Activated CD8-positive, alpha-beta memory T cell treated with anti-CD3 and anti-CD28 coated beads, Interleukin-2, amount 10 ng/mL, durations not matched to agents 7 days and 5 days (primary cell): ENCODE data around the gene RAB6B. TPM values are rescaled to one million over a fixed set of nuclear protein-coding genes. Genes with fewer than 3 reads are reported as not detected.

Source experiments
- ATAC-seq: fragments of 150-1000 bp; cut with Tn5 transposase; one replicate; pipeline ENCODE4 v1.10.0; 2021; ENCODE audit warnings: moderate library complexity
- CTCF ChIA-PET: fragments of 350-600 bp; sonication (Branson Sonifier 250); formaldehyde crosslinking; loops from one replicate; lab custom pipeline; 2021; ENCODE audit warnings: antibody characterized with exemption; lab: Charles Lee
- DNase-seq: peaks from one replicate; pipeline ENCODE4 v3.0.0-alpha.2; 2020
- H3K27ac Mint-ChIP-seq: one replicate; pipeline ENCODE4 v1.8.0; 2021; ENCODE audit warnings: mild to moderate bottlenecking, mixed read lengths
- H3K27me3 Mint-ChIP-seq: one replicate; pipeline ENCODE4 v1.8.0; 2021; ENCODE audit warnings: mixed read lengths
- H3K36me3 Mint-ChIP-seq: one replicate; pipeline ENCODE4 v1.8.0; 2021; ENCODE audit warnings: mild to moderate bottlenecking, mixed read lengths
- H3K4me1 Mint-ChIP-seq: one replicate; pipeline ENCODE4 v1.8.0; 2021; ENCODE audit warnings: mixed read lengths
- H3K4me3 Mint-ChIP-seq: one replicate; pipeline ENCODE4 v1.8.0; 2021; ENCODE audit warnings: mild to moderate bottlenecking, moderate library complexity, mixed read lengths
- H3K9me3 Mint-ChIP-seq: one replicate; pipeline ENCODE4 v1.8.0; 2022; ENCODE audit warnings: low read depth, mixed read lengths
- total RNA-seq, 2 experiments: library from RNA; stranded (reverse); gene quantifications; one replicate each; pipeline ENCODE4 v1.2.3, GENCODE V29; 2021

RAB6B gene
- total RNA-seq = 1 to 10 TPM; 1.0 to 1.3 TPM

DNA sequence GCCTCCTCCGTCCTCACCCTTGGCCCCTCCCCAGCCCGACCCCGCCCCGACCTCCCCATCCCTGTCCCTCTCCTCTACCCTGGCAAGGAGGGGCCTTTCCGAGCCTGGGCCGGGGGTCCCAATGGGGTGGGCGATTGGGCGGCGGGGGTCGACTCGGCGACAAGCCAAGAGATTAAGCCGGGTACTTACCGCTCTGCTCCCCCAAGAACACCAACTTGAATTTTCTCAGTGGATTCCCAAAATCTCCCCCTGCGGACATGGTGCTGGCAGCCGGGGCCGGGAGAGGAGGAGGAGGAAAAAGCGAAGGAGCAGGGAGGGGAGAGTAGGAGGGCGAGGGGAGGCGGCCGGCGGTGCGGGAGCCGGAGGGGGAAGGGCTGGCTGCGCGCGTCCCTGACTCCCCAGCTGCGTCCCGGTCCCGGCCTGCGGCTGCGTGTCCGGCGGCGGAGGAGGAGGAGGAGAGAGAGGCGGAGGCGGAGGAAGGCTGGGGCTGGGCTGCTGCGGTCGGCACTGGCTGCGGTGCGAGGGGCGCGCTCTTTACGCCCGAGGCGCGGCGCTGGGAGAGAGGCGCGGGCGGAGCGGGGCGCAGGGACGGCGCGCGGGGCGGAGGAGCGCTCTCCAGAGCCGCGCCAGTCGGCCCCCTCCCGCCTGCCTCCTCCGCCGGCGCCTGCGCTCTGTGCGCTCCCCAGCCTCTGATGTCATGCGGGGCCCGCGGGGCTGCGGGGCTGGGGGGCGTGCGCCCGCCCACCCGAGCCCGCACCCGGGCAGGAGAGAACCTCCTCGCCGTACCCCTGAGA lies at the start of gene RAB6B:
TSS of gene RAB6B (minus strand) at position 675 of the 794 bp plus-strand sequence. CDS start at position 259, 416 bp downstream.
- CTCF ChIA-PET = interaction anchor here (1.4 kb wide), 1 partner anchor 75 kb away, joined by 3 read pairs; no protein-coding TSS in a partner anchor
- Mint-ChIP-seq H3K4me3 (peak within 1 kb of the TSS; percentile 59), H3K27ac (no peak within 1 kb of the TSS), H3K9me3 (no peaks in the 10 kb centered on the region), H3K36me3 (no peaks in the 10 kb centered on the region), H3K27me3 (peaks cover 68% of the 10 kb centered on the region), H3K4me1 (peaks cover 2% of the 10 kb centered on the region)
- ATAC-seq (peak; percentile 85), DNase-seq (no peak)

- no peak overlapping the region for H3K4me3 Mint-ChIP-seq
- H3K9me3 Mint-ChIP-seq = no peaks in the 10 kb centered on the region
- H3K36me3 Mint-ChIP-seq = no peaks in the 10 kb centered on the region
- no peak overlapping the region for H3K27ac Mint-ChIP-seq
- DNase-seq (no peak), ATAC-seq (no peak)
- CTCF ChIA-PET = interaction anchor here (1.5 kb wide), 1 partner anchor 16 kb away, joined by 3 read pairs; no protein-coding TSS in a partner anchor
- no peaks in the 10 kb centered on the region for H3K27me3 Mint-ChIP-seq
- peaks cover 15% of the 10 kb centered on the region for H3K4me1 Mint-ChIP-seq
Measured at GRCh38 chr3:133944641-133945380, 49.1 kb upstream of the RAB6B start.

- Mint-ChIP-seq H3K27me3 (no peaks in the 10 kb centered on the region), H3K27ac (no peak overlapping the region), H3K36me3 (no peaks in the 10 kb centered on the region), H3K9me3 (no peaks in the 10 kb centered on the region), H3K4me1 (peaks cover 15% of the 10 kb centered on the region), H3K4me3 (no peak overlapping the region)
- CTCF ChIA-PET = interaction anchor here (1.5 kb wide), 1 partner anchor 16 kb away, joined by 3 read pairs; no protein-coding TSS in a partner anchor
- ATAC-seq (no peak), DNase-seq (no peak)
Measured at GRCh38 chr3:133944181-133944580, 48.5 kb upstream of the RAB6B start.

DNA sequence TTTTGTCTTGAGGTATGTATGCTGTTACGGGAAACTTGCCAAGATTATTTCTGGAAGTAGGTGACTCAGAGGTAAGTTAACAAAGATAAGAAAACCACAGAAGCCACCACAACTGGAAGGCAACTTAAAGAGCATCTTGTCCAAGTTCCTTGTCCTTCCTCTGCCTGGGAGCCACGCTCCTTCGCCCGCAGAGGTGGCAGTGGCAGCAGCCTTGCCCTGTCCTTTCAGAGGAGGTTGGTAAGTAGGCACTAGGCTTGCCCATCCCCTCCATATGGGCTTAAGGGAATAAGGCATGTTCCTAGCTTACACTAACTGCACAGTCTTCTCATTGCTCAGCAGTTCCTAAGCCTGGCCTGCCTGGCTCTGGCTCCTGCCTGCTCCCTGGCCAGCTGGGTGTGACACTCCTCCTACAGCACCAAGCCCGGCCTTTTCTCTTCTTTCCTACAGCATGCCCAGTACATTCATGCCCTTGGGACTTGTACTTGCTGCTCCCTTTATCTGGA lies 48.0 kb upstream of the RAB6B start:
- CTCF ChIA-PET = interaction anchor here (1.5 kb wide), 1 partner anchor 15 kb away, joined by 3 read pairs; no protein-coding TSS in a partner anchor
- H3K9me3 Mint-ChIP-seq = no peaks in the 10 kb centered on the region
- H3K27ac Mint-ChIP-seq = no peak overlapping the region
- H3K4me3 Mint-ChIP-seq = no peak overlapping the region
- ATAC-seq = no peak
- H3K27me3 Mint-ChIP-seq = no peaks in the 10 kb centered on the region
- H3K36me3 Mint-ChIP-seq = no peaks in the 10 kb centered on the region
- no peak for DNase-seq
- peaks cover 15% of the 10 kb centered on the region for H3K4me1 Mint-ChIP-seq

DNA sequence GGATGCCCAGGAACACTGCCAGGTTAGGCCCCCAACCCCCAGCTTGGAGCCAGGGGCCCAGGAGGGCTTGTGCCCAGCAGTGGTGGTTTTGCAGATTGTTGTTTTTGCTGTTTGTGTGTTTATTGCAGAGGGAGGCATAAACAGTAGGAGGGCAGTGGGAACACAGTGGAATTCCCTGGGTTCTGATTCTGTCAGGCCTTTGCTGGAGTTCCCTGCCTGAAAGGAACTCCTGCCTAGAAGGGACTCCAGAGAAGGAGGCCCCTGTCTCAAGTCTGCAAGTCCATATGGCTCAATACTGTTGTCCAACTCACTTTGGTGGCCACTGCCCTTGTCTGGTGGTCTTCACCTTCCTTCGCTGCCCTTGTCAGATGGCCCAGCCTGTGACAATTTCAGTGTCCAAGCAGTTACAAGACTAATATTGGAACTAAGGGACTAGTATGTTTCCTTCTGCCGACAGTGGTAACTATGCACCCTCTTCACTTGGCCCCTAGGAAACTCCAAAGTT lies 47.4 kb upstream of the RAB6B start:
- Mint-ChIP-seq H3K4me3 (no peak overlapping the region), H3K9me3 (no peaks in the 10 kb centered on the region), H3K36me3 (no peaks in the 10 kb centered on the region), H3K27me3 (no peaks in the 10 kb centered on the region), H3K4me1 (peaks cover 15% of the 10 kb centered on the region), H3K27ac (no peak overlapping the region)
- CTCF ChIA-PET = interaction anchor here (1.5 kb wide), 1 partner anchor 15 kb away, joined by 3 read pairs; no protein-coding TSS in a partner anchor
- no peak for DNase-seq
- ATAC-seq = no peak

GRCh38 chr3:133941415-133941821 lies 45.7 kb upstream of the RAB6B start:
- Mint-ChIP-seq H3K36me3 (no peaks in the 10 kb centered on the region), H3K9me3 (no peaks in the 10 kb centered on the region), H3K27ac (no peak overlapping the region), H3K4me1 (peaks cover 13% of the 10 kb centered on the region), H3K27me3 (no peaks in the 10 kb centered on the region), H3K4me3 (no peak overlapping the region)
- DNase-seq (no peak), ATAC-seq (no peak)
- CTCF ChIA-PET = no interaction called here

GRCh38 chr3:133940536-133940935 lies 44.9 kb upstream of the RAB6B start:
- Mint-ChIP-seq H3K27ac (no peak overlapping the region), H3K4me3 (no peak overlapping the region), H3K9me3 (no peaks in the 10 kb centered on the region), H3K4me1 (peaks cover 11% of the 10 kb centered on the region), H3K27me3 (no peaks in the 10 kb centered on the region), H3K36me3 (no peaks in the 10 kb centered on the region)
- ATAC-seq (no peak), DNase-seq (no peak)
- CTCF ChIA-PET = no interaction called here

DNA sequence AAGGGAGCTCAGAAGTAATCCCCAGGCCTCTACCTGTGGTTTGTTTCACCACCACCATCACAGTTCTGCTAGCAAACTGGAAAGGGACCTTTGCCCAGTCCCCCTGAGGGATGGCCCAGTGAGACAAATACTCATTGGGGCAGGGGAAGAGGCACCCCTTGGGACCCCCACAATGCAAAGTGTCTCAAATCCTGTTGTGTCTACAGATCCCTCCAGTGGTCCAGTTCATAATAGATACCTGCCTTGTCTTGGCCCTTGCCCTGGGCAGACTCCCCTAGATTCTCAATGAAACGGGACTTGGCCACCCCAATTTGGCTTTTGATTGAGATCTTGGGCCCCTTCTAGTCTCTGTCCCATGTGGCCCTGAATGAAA lies 43.8 kb upstream of the RAB6B start:
- ATAC-seq (no peak), DNase-seq (no peak)
- H3K27ac Mint-ChIP-seq = no peak overlapping the region
- CTCF ChIA-PET = interaction anchor here (0.6 to 1.4 kb wide), 2 partner anchors 11 to 132 kb away, joined by 3 to 4 read pairs; no protein-coding TSS in a partner anchor
- H3K27me3 Mint-ChIP-seq = no peaks in the 10 kb centered on the region
- no peak overlapping the region for H3K4me3 Mint-ChIP-seq
- H3K36me3 Mint-ChIP-seq = no peaks in the 10 kb centered on the region
- H3K4me1 Mint-ChIP-seq = peaks cover 11% of the 10 kb centered on the region
- H3K9me3 Mint-ChIP-seq = no peaks in the 10 kb centered on the region

DNA sequence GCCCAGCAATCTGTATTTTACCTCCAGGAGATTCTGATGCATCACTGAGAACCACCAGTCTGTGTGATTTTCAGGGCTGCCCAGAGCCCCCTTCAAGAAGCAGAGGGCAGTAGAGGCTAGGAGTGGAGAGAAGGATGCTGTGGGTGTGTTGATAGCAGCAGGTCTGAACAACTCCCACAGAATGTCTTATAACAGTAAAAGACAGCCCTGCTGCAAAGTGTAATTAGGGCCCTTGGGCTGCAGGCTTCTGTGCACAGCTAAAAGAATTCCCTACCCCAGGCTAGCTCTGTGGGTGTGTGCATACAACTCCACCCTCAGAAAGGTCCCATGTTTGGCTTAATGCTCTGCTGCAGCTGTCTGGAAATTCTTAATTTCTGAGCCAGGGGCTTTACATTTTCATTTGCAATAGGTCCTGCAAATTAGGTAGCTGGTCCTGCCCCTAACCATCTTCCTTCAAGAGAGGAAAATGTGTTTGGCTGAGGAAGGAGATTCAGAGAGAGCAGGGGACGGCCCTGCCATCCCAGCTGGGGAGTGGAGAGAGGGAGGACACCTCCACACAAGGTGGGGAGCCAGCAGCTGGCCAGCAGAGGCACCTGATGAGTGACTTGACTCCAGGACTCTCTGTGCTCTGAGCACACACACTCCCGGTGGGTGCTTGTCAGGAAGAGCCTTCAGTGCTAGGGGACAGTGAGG lies 43.2 kb upstream of the RAB6B start:
- DNase-seq (no peak), ATAC-seq (no peak)
- H3K27me3 Mint-ChIP-seq = no peaks in the 10 kb centered on the region
- peaks cover 11% of the 10 kb centered on the region for H3K4me1 Mint-ChIP-seq
- H3K36me3 Mint-ChIP-seq = no peaks in the 10 kb centered on the region
- no peaks in the 10 kb centered on the region for H3K9me3 Mint-ChIP-seq
- no peak overlapping the region for H3K4me3 Mint-ChIP-seq
- CTCF ChIA-PET = interaction anchor here (0.6 to 1.4 kb wide), 2 partner anchors 11 to 132 kb away, joined by 3 to 4 read pairs; no protein-coding TSS in a partner anchor
- H3K27ac Mint-ChIP-seq = no peak overlapping the region

DNA sequence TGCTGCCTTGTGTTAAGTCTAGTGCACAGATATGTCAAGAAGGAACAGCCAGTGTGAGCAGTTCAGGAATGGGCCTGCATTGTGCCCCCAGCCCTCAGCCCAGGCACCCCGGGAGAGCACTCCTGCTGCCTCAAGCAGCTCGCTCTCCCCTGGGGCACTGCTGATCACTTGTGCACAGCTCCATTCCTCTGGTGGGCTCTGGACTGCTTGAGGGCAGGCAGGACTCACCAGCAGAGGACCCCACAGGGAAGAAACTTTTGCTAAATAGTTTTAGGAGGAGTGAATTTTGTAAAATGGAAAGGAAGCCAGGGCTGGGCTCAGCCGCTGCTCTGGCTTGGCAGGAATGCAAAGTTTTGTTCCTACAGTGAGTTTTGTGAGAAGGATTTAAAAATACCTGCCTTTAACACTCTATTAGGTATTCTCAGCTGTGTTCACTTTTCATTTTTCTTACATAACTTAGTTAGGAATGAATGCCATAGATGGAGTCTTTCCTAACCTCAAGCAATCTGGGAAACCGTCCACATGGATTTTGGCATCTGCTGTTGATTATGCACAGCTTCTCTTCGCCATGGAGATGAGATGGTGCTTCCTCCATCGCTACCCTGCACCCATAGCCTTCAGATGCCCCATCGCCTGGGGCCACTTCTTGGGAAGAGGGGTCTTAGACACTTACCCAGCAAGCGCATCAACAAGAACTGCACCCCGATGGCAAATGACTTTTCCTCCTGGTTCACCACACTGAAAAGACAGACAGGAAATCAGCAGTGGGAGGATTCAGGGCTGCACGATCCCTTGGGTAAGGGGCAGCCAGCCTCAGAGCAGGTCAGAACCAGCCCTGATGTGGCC lies 42.3 kb upstream of the RAB6B start:
- Mint-ChIP-seq H3K27me3 (no peaks in the 10 kb centered on the region), H3K4me1 (peaks cover 8% of the 10 kb centered on the region), H3K36me3 (no peaks in the 10 kb centered on the region)

GRCh38 chr3:133937061-133937686 lies 41.5 kb upstream of the RAB6B start:
- Mint-ChIP-seq H3K4me1 (peaks cover under 1% of the 10 kb centered on the region), H3K27me3 (no peaks in the 10 kb centered on the region), H3K27ac (no peak overlapping the region), H3K4me3 (no peak overlapping the region), H3K9me3 (no peaks in the 10 kb centered on the region), H3K36me3 (no peaks in the 10 kb centered on the region)
- DNase-seq = peak; percentile 28
- CTCF ChIA-PET = interaction anchor here (0.6 to 1.1 kb wide), 2 partner anchors 9 to 1925 kb away, joined by 3 to 4 read pairs; no protein-coding TSS in a partner anchor
- ATAC-seq = no peak

More for the DNA sequence above, 42.3 kb upstream of the RAB6B start:
- no peaks in the 10 kb centered on the region for H3K9me3 Mint-ChIP-seq
- ATAC-seq (no peak), DNase-seq (peak; percentile 27)
- H3K27ac Mint-ChIP-seq = no peak overlapping the region
- H3K4me3 Mint-ChIP-seq = no peak overlapping the region
- CTCF ChIA-PET = interaction anchor here (1.4 kb wide), 1 partner anchor 10 kb away, joined by 3 read pairs; no protein-coding TSS in a partner anchor
